ENCODE data around the gene CAPN5. TPM values are rescaled to one million over a fixed set of nuclear protein-coding genes. Genes with fewer than 3 reads are reported as not detected.
A peak's percentile ranks its signal among the peaks of the same experiment; 100 is the strongest.
"Not testable (repeated sequence)": the region's sequence is repeated elsewhere in the genome, so short reads cannot be mapped to it uniquely, and the experiment has no call there.

Gene CAPN5
- total RNA-seq (2022) (0.26 and 0.49 TPM in 2 replicates), Bru-seq, nascent RNA (percentile 15 among the genes with signal in this experiment), BruChase-seq, experiment 1, labeled RNA remaining after a 6-hour chase (percentile 10 among the genes with signal in this experiment), BruChase-seq, experiment 2, labeled RNA remaining after a 2-hour chase (percentile 9 among the genes with signal in this experiment)
- long read RNA-seq, result 0 reads

DNA sequence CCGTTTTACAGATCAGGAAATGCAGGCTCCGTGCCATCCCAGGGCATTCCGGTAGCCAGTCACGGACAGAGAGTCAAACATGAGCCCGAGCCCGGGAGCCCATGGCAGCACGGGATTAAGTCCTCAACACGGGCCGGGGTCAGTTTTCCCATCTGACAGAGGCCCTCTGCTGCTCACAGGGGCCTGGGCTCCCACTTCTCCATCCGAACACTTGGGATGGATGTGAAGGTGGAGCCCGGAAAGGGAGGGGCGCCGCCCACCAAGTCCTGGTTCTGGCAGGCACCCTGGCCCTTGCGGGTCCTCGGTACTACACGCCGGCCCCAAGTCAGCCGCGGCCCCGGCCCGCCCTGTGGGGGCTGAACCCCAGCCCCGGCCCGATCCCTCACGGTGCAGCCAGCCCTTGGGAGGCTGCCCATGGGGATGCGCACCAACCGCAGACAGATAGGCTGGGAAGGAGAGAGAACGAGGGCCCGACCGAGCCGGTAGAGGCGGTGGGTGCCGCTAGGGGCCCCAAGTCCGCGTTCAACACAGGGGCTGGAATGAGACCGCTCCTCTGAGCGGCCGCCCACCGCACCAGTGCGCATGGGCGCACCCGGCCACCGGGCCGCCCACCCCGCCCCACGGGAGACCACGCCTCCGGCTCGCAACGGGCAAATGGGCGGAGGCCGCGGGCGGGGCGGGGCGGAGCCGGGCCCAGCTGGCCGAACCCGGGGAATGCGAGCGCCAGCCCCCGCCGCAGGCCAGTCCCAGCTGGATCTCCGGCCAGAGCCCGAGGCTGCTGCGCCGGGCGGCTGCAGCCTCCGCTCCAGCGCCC, at the start of gene CAPN5:
TSS of gene CAPN5 (plus strand) at position 743 of the 814 bp plus-strand sequence. CDS start 17,916 bp downstream, outside the sequence.
- intact Hi-C loops (cut with micrococcal nuclease), result loop anchor here (1.0 kb wide), 1 partner anchor 25 kb away; no protein-coding TSS in a partner anchor

DNA sequence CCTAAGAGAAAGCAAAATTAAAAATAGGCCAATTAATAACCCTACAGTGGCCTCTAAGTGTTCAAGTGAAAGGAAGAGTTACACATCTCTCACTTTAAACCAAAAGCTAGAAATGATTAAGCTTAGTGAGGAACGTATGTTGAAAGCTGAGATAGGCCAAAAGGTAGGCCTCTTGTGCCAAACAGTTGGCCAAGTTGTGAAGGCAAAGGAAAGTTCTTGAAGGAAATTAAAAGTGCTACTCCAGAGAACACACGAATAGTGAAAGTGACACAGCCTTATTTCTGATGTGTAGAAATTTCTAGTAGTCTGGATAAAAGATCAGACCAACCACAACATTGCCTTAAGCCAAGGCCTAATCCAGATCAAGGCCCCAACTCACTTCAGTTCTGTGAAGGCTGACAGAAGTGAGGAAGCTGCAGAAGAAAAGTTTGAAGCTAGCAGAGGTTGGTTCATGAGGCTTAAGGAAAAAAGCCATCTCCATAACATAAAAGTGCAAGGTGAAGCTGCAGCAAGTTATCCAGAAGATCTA, 48.3 kb upstream of the CAPN5 start:
- H3K4me3 Mint-ChIP-seq (ENCODE audit: unreplicated experiment); H3K27me3 Mint-ChIP-seq (ENCODE audit: insufficient read depth, unreplicated experiment); H3K27ac Mint-ChIP-seq (ENCODE audit: low read depth, unreplicated experiment); H3K9me3 Mint-ChIP-seq (ENCODE audit: unreplicated experiment); intact Hi-C loops (cut with micrococcal nuclease); DNase-seq (ENCODE audit: unreplicated experiment); H3K36me3 Mint-ChIP-seq (ENCODE audit: insufficient read depth, unreplicated experiment); POLR2A ChIA-PET; BruUV-seq (replicated peaks): not testable (repeated sequence)
- CTCF ChIA-PET, result interaction anchor here (0.6 to 1.6 kb wide), 4 partner anchors 27 to 293 kb away, joined by 3 to 5 read pairs (median 4); no protein-coding TSS in a partner anchor
- H3K4me1 Mint-ChIP-seq (ENCODE audit: insufficient read depth, unreplicated experiment), result peaks cover 24% of the 10 kb centered on the region

More for the DNA sequence above, at the start of gene CAPN5:
- H3K36me3 Mint-ChIP-seq (ENCODE audit: insufficient read depth, unreplicated experiment), result peaks cover 5% of the 10 kb centered on the region
- no peak within 1 kb of the TSS for H3K27ac Mint-ChIP-seq (ENCODE audit: low read depth, unreplicated experiment)
- no peaks in the 10 kb centered on the region for H3K4me1 Mint-ChIP-seq (ENCODE audit: insufficient read depth, unreplicated experiment)
- TF ChIP-seq, protein P1, sequence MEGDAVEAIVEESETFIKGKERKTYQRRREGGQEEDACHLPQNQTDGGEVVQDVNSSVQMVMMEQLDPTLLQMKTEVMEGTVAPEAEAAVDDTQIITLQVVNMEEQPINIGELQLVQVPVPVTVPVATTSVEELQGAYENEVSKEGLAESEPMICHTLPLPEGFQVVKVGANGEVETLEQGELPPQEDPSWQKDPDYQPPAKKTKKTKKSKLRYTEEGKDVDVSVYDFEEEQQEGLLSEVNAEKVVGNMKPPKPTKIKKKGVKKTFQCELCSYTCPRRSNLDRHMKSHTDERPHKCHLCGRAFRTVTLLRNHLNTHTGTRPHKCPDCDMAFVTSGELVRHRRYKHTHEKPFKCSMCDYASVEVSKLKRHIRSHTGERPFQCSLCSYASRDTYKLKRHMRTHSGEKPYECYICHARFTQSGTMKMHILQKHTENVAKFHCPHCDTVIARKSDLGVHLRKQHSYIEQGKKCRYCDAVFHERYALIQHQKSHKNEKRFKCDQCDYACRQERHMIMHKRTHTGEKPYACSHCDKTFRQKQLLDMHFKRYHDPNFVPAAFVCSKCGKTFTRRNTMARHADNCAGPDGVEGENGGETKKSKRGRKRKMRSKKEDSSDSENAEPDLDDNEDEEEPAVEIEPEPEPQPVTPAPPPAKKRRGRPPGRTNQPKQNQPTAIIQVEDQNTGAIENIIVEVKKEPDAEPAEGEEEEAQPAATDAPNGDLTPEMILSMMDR (IDR thresholded peaks at IDR 0.05; ENCODE audit: unreplicated experiment), result no peak
- no peaks in the 10 kb centered on the region for H3K9me3 Mint-ChIP-seq (ENCODE audit: unreplicated experiment)
- CTCF ChIA-PET, result interaction anchor here (0.6 to 4.9 kb wide), 6 partner anchors 13 to 39 kb away, joined by 3 to 37 read pairs (median 4); no protein-coding TSS in a partner anchor
- H3K27me3 Mint-ChIP-seq (ENCODE audit: insufficient read depth, unreplicated experiment), result no peaks in the 10 kb centered on the region
- no TSS peak for BruUV-seq (replicated peaks)
- peak within 1 kb of the TSS; percentile 68 for H3K4me3 Mint-ChIP-seq (ENCODE audit: unreplicated experiment)
- peak; percentile 82 for DNase-seq (ENCODE audit: unreplicated experiment)
- POLR2A ChIA-PET, result no interaction called here

DNA sequence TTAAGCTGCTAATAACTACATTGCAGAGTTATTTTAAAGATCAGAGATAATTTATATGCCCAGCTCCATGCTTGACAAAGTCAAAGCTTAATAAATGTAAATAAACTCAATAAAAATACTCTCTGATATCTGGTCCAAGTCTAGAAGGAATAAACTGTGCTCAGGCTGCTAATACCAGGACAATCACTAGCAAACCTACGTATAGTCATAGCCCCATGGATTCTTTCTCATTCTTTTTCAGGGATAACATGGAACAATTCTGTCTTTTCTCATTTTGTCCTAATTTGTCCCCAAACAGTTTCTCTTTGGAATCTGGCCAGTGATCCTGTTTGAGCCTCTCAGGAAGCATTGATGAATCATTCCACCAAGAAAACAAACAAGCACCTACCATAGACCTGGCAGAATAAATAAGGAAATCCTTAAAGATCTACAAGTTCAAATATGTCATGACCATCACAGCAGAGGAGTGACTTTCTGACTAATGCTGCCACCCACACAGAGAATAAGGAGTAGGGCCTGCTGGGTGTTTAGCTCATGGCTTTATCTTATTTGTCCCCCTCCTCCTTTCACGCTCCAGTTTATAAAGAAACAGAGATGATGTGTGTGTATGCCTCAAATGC, 46.7 kb upstream of the CAPN5 start:
- CTCF ChIA-PET, result interaction anchor here (0.5 to 1.9 kb wide), 8 partner anchors 17 to 618 kb away, joined by 3 to 9 read pairs (median 4); no protein-coding TSS in a partner anchor

GRCh38 chr11:77020734-77021133, 46.0 kb upstream of the CAPN5 start:
- Mint-ChIP-seq H3K27ac (ENCODE audit: low read depth, unreplicated experiment) (peak overlapping the region; percentile 13), H3K27me3 (ENCODE audit: insufficient read depth, unreplicated experiment) (no peaks in the 10 kb centered on the region), H3K4me1 (ENCODE audit: insufficient read depth, unreplicated experiment) (peaks cover 18% of the 10 kb centered on the region), H3K4me3 (ENCODE audit: unreplicated experiment) (no peak overlapping the region), H3K36me3 (ENCODE audit: insufficient read depth, unreplicated experiment) (no peaks in the 10 kb centered on the region), H3K9me3 (ENCODE audit: unreplicated experiment) (no peaks in the 10 kb centered on the region)
- ChIA-PET CTCF (interaction anchor here (0.5 to 1.9 kb wide), 4 partner anchors 17 to 618 kb away, joined by 3 to 9 read pairs (median 5); no protein-coding TSS in a partner anchor), POLR2A (interaction anchor here (0.6 to 1.2 kb wide), 4 partner anchors 14 to 127 kb away, joined by 3 to 4 read pairs (median 3); no protein-coding TSS in a partner anchor)
- TF ChIP-seq, protein P1 (IDR thresholded peaks at IDR 0.05; ENCODE audit: unreplicated experiment), result no peak
- DNase-seq (ENCODE audit: unreplicated experiment), result peak; percentile 52
- intact Hi-C loops (cut with micrococcal nuclease), result no loop called here
- no TSS peak for BruUV-seq (replicated peaks)

More for the DNA sequence above, 46.7 kb upstream of the CAPN5 start:
- intact Hi-C loops (cut with micrococcal nuclease), result no loop called here
- Mint-ChIP-seq H3K9me3 (ENCODE audit: unreplicated experiment) (no peaks in the 10 kb centered on the region), H3K4me1 (ENCODE audit: insufficient read depth, unreplicated experiment) (peaks cover 24% of the 10 kb centered on the region), H3K27me3 (ENCODE audit: insufficient read depth, unreplicated experiment) (no peaks in the 10 kb centered on the region), H3K27ac (ENCODE audit: low read depth, unreplicated experiment) (peak overlapping the region; percentile 13), H3K36me3 (ENCODE audit: insufficient read depth, unreplicated experiment) (no peaks in the 10 kb centered on the region), H3K4me3 (ENCODE audit: unreplicated experiment) (no peak overlapping the region)
- POLR2A ChIA-PET, result interaction anchor here (0.6 to 1.2 kb wide), 4 partner anchors 15 to 127 kb away, joined by 3 to 4 read pairs (median 3); no protein-coding TSS in a partner anchor
- peak; percentile 71 for DNase-seq (ENCODE audit: unreplicated experiment)
- no TSS peak for BruUV-seq (replicated peaks)
- TF ChIP-seq, protein P1 (IDR thresholded peaks at IDR 0.05; ENCODE audit: unreplicated experiment), result no peak
